ENCODE results near the gene PRG3.
"Not testable (repeated sequence)": the region's sequence is repeated elsewhere in the genome, so short reads cannot be mapped to it uniquely, and the experiment has no call there.

The PRG3 gene

GRCh38 chr11:57387289-57388030, 6.5 kb upstream of the PRG3 start:
- DNase-seq (ENCODE audit: low spot score), result peak; percentile 46

GRCh38 chr11:57386178-57386940, 5.4 kb upstream of the PRG3 start:
- DNase-seq (ENCODE audit: low spot score), result no peak

- no peak for DNase-seq (ENCODE audit: low spot score)
Measured at GRCh38 chr11:57379732-57380131, 1.2 kb downstream of the PRG3 start.

GRCh38 chr11:57378186-57378585, 2.8 kb downstream of the PRG3 start:
- no peak for DNase-seq (ENCODE audit: low spot score)

GRCh38 chr11:57377107-57377506, 3.8 kb downstream of the PRG3 start:
- DNase-seq (ENCODE audit: low spot score), result no peak

GRCh38 chr11:57376095-57377090, 4.6 kb downstream of the PRG3 start:
- no peak for DNase-seq (ENCODE audit: low spot score)

GRCh38 chr11:57375490-57375889, 5.5 kb downstream of the PRG3 start:
- no peak for DNase-seq (ENCODE audit: low spot score)

GRCh38 chr11:57374966-57375365, 6.0 kb downstream of the PRG3 start:
- DNase-seq (ENCODE audit: low spot score), result no peak

- DNase-seq (ENCODE audit: low spot score), result no peak
Measured at GRCh38 chr11:57373146-57373545, 7.8 kb downstream of the PRG3 start.

GRCh38 chr11:57370941-57371340, 10.0 kb downstream of the PRG3 start:
- no peak for DNase-seq (ENCODE audit: low spot score)

GRCh38 chr11:57370251-57370650, 10.7 kb downstream of the PRG3 start:
- DNase-seq (ENCODE audit: low spot score), result no peak

GRCh38 chr11:57368845-57369232, 12.1 kb downstream of the PRG3 start:
- DNase-seq (ENCODE audit: low spot score), result no peak

- no peak for DNase-seq (ENCODE audit: low spot score)
Measured at GRCh38 chr11:57368106-57368844, 12.7 kb downstream of the PRG3 start.

- no peak for DNase-seq (ENCODE audit: low spot score)
Measured at GRCh38 chr11:57364851-57365660, 15.9 kb downstream of the PRG3 start.

GRCh38 chr11:57363131-57364080, 17.5 kb downstream of the PRG3 start:
- no peak for DNase-seq (ENCODE audit: low spot score)

GRCh38 chr11:57361926-57362325, 19.0 kb downstream of the PRG3 start:
- no peak for DNase-seq (ENCODE audit: low spot score)

- not testable (repeated sequence) for DNase-seq (ENCODE audit: low spot score)
Measured at GRCh38 chr11:57361420-57361819, 19.5 kb downstream of the PRG3 start.

GRCh38 chr11:57360991-57361390, 20.0 kb downstream of the PRG3 start:
- DNase-seq (ENCODE audit: low spot score), result no peak

- no peak for DNase-seq (ENCODE audit: low spot score)
Measured at GRCh38 chr11:57359896-57360690, 20.9 kb downstream of the PRG3 start.

Measured in pons (tissue), 1 donor.